KOPT-K1 (cell line): ENCODE measurements around the gene CEP126.

ENCODE experiments used
- H3K27ac ChIP-seq: fragments of 200-600 bp; sonication (generic); 2 replicates; pipeline ENCODE4 v1.5.1; 2016; ENCODE audit warnings: antibody characterized with exemption, mild to moderate bottlenecking, low read depth, low read length; ENCODE audit not compliant: poor library complexity, severe bottlenecking
- H3K36me3 ChIP-seq: fragments of 200-600 bp; sonication (generic); 2 replicates; pipeline ENCODE4 v1.5.1; 2017; ENCODE audit warnings: antibody characterized with exemption, mild to moderate bottlenecking, low read length, moderate library complexity; ENCODE audit not compliant: insufficient read depth
- H3K9me3 ChIP-seq: fragments of 200-600 bp; sonication (generic); 2 replicates; pipeline ENCODE4 v1.5.1; 2017; ENCODE audit warnings: antibody characterized with exemption, low read length, mild to moderate bottlenecking; ENCODE audit not compliant: insufficient read depth, poor library complexity, severe bottlenecking

The CEP126 gene

DNA sequence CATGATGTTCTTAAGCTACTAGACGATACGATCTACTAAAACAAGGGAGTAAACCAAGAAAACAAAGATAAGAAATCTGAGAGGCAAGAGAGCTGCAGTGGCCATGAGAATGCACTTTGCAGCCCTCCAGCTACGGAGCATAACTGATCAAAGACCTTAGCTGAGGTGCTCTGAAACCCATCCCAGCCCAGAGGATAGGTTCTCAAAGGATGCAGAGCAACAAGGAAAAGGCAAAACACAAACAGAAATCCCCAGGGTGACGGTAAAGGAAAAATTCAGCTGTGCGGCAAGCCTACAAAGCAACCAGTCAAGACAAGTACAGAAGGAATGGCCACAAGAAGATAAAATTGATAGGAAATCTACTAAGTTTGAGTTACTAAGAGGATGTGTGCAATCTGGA is 99.9 kb downstream of the CEP126 start:
- Histone ChIP-seq H3K27ac (no peak overlapping the region), H3K9me3 (no peaks in the 10 kb centered on the region), H3K36me3 (no peaks in the 10 kb centered on the region)

GRCh38 chr11:102017026-102017425 is 102.2 kb downstream of the CEP126 start:
- H3K27ac ChIP-seq = no peak overlapping the region
- H3K9me3 ChIP-seq = no peaks in the 10 kb centered on the region
- no peaks in the 10 kb centered on the region for H3K36me3 ChIP-seq

- Histone ChIP-seq H3K36me3 (no peaks in the 10 kb centered on the region), H3K27ac (no peak overlapping the region), H3K9me3 (no peaks in the 10 kb centered on the region)
These were observed 111.4 kb downstream of the CEP126 start for GRCh38 chr11:102026217-102026616.

DNA sequence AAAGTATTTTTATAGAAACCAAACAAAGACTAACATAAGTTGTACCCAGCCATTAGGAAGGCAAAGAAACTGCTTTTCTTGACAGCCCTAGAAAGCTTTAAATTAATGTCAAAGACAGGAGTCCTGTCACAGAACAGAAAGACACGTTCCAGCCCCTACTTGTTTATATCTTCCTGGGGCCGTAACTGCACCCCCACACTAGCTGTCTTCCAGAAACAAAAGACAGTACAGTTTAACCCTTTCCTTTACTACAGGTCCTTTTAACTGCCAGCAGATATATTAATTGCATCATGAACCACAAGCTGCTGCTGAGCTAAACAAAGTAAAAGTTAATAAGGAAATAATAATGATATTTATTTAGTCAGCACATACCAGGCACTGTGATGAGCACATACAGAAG is 112.1 kb downstream of the CEP126 start:
- Histone ChIP-seq H3K36me3 (no peaks in the 10 kb centered on the region), H3K27ac (no peak overlapping the region), H3K9me3 (no peaks in the 10 kb centered on the region)

- Histone ChIP-seq H3K9me3 (no peaks in the 10 kb centered on the region), H3K27ac (no peak overlapping the region), H3K36me3 (no peaks in the 10 kb centered on the region)
These were observed 121.9 kb downstream of the CEP126 start for GRCh38 chr11:102036757-102037156.

GRCh38 chr11:102046841-102047240 is 132.0 kb downstream of the CEP126 start:
- no peaks in the 10 kb centered on the region for H3K36me3 ChIP-seq
- H3K9me3 ChIP-seq = no peaks in the 10 kb centered on the region
- no peak overlapping the region for H3K27ac ChIP-seq

DNA sequence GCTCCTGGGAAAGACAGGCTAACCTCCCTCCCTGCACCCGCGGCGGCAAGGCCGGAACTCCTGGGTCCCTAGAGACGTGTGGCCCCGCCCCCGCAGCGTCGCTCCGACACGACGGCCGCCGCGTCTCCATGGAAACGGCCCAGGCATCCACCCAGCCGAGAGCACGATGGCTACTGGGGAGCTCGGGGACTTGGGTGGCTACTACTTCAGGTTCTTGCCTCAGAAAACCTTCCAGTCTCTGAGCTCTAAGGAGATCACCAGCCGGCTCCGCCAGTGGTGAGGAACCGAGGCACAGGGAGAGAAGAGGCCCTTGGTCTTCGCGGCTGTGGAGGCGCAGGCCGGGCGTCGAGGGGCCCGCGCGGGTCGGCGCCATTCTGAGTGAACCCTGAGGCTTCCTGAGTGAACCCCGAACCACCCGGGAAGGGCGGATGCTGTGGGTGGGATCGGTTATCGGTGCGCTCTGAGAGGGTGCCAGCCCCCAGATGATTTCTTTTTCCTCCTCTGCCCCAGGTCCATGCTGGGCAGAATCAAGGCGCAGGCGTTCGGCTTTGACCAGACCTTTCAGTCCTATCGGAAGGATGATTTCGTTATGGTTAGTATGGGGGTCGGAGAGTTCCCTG is 132.6 kb downstream of the CEP126 start, which contains the start of gene CFAP300:
Gene CFAP300 (plus strand): TSS at position 133 of the 620 bp plus-strand sequence. CDS start 34 bp downstream, at position 167.
- Histone ChIP-seq H3K9me3 (no peaks in the 10 kb centered on the region), H3K36me3 (no peaks in the 10 kb centered on the region), H3K27ac (no peak within 1 kb of the TSS)
